Endothelial cell of umbilical vein (primary cell): Measurements from ENCODE around the gene DGLUCY. TPM values are rescaled to one million over a fixed set of nuclear protein-coding genes. Genes with fewer than 3 reads are reported as not detected.

Experiments used
- BruUV-seq: library from RNA; stranded (reverse); fragments of 400-500 nt; replicated peaks from 2 replicates; lab custom pipeline; 2021; lab: Mats Ljungman, UMichigan
- CTCF ChIA-PET: fragments of 300-600, 350-600 bp; sonication (Branson Sonifier 250); formaldehyde crosslinking; loops from one replicate; lab custom pipeline; 2021; ENCODE audit warnings: antibody characterized with exemption, inconsistent platforms; lab: Charles Lee
- POLR2A ChIA-PET: fragments of 300-600, 350-600 bp; sonication (Branson Sonifier 250); formaldehyde crosslinking; loops from one replicate; lab custom pipeline; 2021; ENCODE audit warnings: antibody characterized with exemption, inconsistent platforms; lab: Charles Lee
- DNase-seq: peaks from one replicate; pipeline ENCODE4 v3.0.0-alpha.2; 2011; ENCODE audit warnings: low read depth, low spot score
- FAIRE-seq: peaks from 2 replicates; lab custom pipeline; 2011; peaks lifted over from hg19 to GRCh38; lab: Jason Lieb, UNC
- H2AFZ ChIP-seq: 2 replicates; pipeline ENCODE4 v1.6.0; 2012; ENCODE audit warnings: low read depth, low read length, control low read depth, inconsistent platforms
- H3K27ac ChIP-seq: 2 replicates; pipeline ENCODE4 v1.5.1; 2011; ENCODE audit warnings: low read depth, mild to moderate bottlenecking, control low read depth, low read length, moderate library complexity; ENCODE audit not compliant: insufficient read depth
- H3K27me3 ChIP-seq, 2 experiments: 2 replicates each; pipeline versions ENCODE4 v1.6.0 to v1.6.1; 2011; ENCODE audit warnings: low read length in 2 of 2, mixed read lengths in 1 of 2; ENCODE audit not compliant: control insufficient read depth in 2 of 2, insufficient read depth in 2 of 2
- H3K36me3 ChIP-seq, 2 experiments: 2 replicates in 1 of 2; 3 replicates in 1 of 2; pipeline ENCODE4 v1.5.1; 2011; ENCODE audit warnings: low read length in 2 of 2, mild to moderate bottlenecking in 1 of 2, moderate library complexity in 1 of 2; ENCODE audit not compliant: control insufficient read depth in 2 of 2, insufficient read depth in 2 of 2; ENCODE audit errors: extremely low read depth in 1 of 2
- H3K4me1 ChIP-seq: 3 replicates; pipeline ENCODE4 v1.5.1; 2011; ENCODE audit warnings: mild to moderate bottlenecking, low read length; ENCODE audit not compliant: control insufficient read depth, insufficient read depth; ENCODE audit errors: extremely low read depth
- H3K4me2 ChIP-seq: 2 replicates; pipeline ENCODE4 v1.6.1; 2011; ENCODE audit warnings: low read length, control low read depth, mixed read lengths; ENCODE audit not compliant: insufficient read depth
- H3K4me3 ChIP-seq, 3 experiments: fragments of 200-600 bp in 1 of 3; sonication (generic), shearing (Covaris generic) in 1 of 3; replicated peaks in 1 of 3; 2 replicates each; pipeline ENCODE4 v1.5.1; 2011 to 2016; ENCODE audit warnings: control low read depth in 3 of 3, low read length in 3 of 3, mild to moderate bottlenecking in 2 of 3, inconsistent platforms in 1 of 3, low read depth in 1 of 3, moderate library complexity in 1 of 3; ENCODE audit not compliant: insufficient read depth in 1 of 3
- H3K79me2 ChIP-seq: 2 replicates; pipeline ENCODE4 v1.6.0; 2012; ENCODE audit warnings: low read length, inconsistent platforms; ENCODE audit not compliant: control insufficient read depth, insufficient read depth
- H3K9ac ChIP-seq: replicated peaks from 2 replicates; pipeline ENCODE3; 2011; ENCODE audit warnings: low read length, control low read depth; ENCODE audit not compliant: insufficient read depth; ENCODE audit errors: extremely low read depth
- H3K9me1 ChIP-seq: replicated peaks from 3 replicates; pipeline ENCODE4 v1.6.0; 2011; ENCODE audit warnings: mild to moderate bottlenecking, low read length; ENCODE audit not compliant: control insufficient read depth, insufficient read depth; ENCODE audit errors: extremely low read depth
- H3K9me3 ChIP-seq: replicated peaks from 2 replicates; pipeline ENCODE4 v1.5.1; 2012; ENCODE audit warnings: low read length, inconsistent platforms; ENCODE audit not compliant: control insufficient read depth, insufficient read depth
- H4K20me1 ChIP-seq: replicated peaks from 2 replicates; pipeline ENCODE3; 2011; ENCODE audit warnings: mild to moderate bottlenecking, low read length; ENCODE audit not compliant: control insufficient read depth, insufficient read depth; ENCODE audit errors: extremely low read depth
- EZH2 ChIP-seq: IDR thresholded peaks from 2 replicates; pipeline ENCODE4 v1.6.1; 2012; ENCODE audit warnings: borderline replicate concordance, low read depth, mild to moderate bottlenecking, moderate library complexity, low read length, inconsistent platforms; ENCODE audit not compliant: severe bottlenecking
- FOS ChIP-seq: IDR thresholded peaks from 2 replicates; pipeline ENCODE4 v1.6.1; 2011; ENCODE audit warnings: mild to moderate bottlenecking, low read length, moderate library complexity, borderline replicate concordance; ENCODE audit not compliant: insufficient read depth
- GATA2 ChIP-seq: IDR thresholded peaks from 2 replicates; pipeline ENCODE4 v1.7.0; 2011; ENCODE audit warnings: low read depth, mild to moderate bottlenecking, moderate library complexity, mixed read lengths, low read length; ENCODE audit not compliant: insufficient read length, insufficient read depth
- JUN ChIP-seq: IDR thresholded peaks from 2 replicates; pipeline ENCODE4 v1.6.1; 2011; ENCODE audit warnings: borderline replicate concordance, low read depth; ENCODE audit not compliant: insufficient read length, insufficient read depth
- MAX ChIP-seq: IDR thresholded peaks from 2 replicates; pipeline ENCODE4 v1.6.1; 2011; ENCODE audit not compliant: insufficient read depth, insufficient read length
- MYC ChIP-seq: IDR thresholded peaks from one replicate; pipeline ENCODE4 v1.6.1; 2011; ENCODE audit warnings: mild to moderate bottlenecking, low read depth, low read length
- POLR2A ChIP-seq: IDR thresholded peaks from 2 replicates; pipeline ENCODE4 v1.6.1; 2012; ENCODE audit warnings: low read depth, mild to moderate bottlenecking, control low read depth, low read length
- POLR2AphosphoS5 ChIP-seq: IDR thresholded peaks from 2 replicates; pipeline ENCODE4 v1.6.1; 2012; ENCODE audit warnings: low read depth, mild to moderate bottlenecking, control low read depth, low read length, moderate library complexity; ENCODE audit not compliant: insufficient read depth
- dilution Hi-C: fragments of 300-500 bp; cut with MboI; formaldehyde crosslinking; loops from one replicate; pipeline ENCODE4 v1.15.0; 2019; ENCODE audit warnings: low sequenced_read_pairs; ENCODE audit not compliant: extremely low pct_ligation_motif_present
- intact Hi-C: fragments of 100-400 bp; cut with micrococcal nuclease; formaldehyde crosslinking; loops from one replicate; pipeline ENCODE4 v1.10.0; 2022
- polyA plus RNA-seq, 4 experiments: library from polyadenylated mRNA; depleted of rRNA in 3 of 4; stranded (reverse) in 3 of 4; unstranded in 1 of 4; fragments of >200 nt; gene quantifications; 2 replicates each; pipeline versions ENCODE4 v1.2.1 to v1.2.3, GENCODE V29; 2011 to 2012; ENCODE audit warnings: missing spikeins in 1 of 4
- total RNA-seq: library from RNA; stranded (reverse); gene quantifications from 2 replicates; pipeline ENCODE4 v1.2.3, GENCODE V29; 2021
- TF ChIP-seq, protein P1 (sequence below), 2 donors: IDR thresholded peaks; 1 replicate in 1 of 2; 2 replicates in 1 of 2; pipeline ENCODE4 v1.5.1; 2011; ENCODE audit warnings: low read length in 2 of 2, mild to moderate bottlenecking in 2 of 2, moderate library complexity in 2 of 2, control low read depth in 1 of 2, inconsistent platforms in 1 of 2, low read depth in 1 of 2; ENCODE audit not compliant: insufficient read depth in 1 of 2; ENCODE audit errors: extremely low read depth in 1 of 2

Gene DGLUCY
- total and polyA plus RNA-seq, 2 donors (not counting 3 experiments of a cell fraction or from before 2014, with no cell fraction given) = 40.9 to 65.6 TPM

DNA sequence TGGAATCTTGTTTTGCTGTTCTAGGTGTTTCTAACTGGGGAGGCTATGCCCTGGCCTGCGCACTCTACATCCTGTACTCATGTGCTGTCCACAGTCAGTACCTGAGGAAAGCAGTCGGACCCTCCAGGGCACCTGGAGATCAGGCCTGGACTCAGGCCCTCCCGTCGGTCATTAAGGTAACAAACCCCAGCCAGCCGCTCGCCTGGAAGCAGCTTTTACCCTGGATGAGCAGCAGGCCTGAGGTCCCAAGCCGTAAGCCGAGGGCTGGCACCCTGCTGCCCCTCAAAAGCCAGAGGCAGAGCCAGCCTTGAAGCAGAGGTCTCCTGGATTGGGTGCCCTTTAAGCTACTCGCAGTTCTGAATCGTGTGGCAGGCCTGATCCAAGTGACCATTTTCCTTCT, 101.5 kb downstream of the DGLUCY start:
- DNase-seq (no peak), FAIRE-seq (no peak)
- POLR2A ChIA-PET = no interaction called here
- H3K4me3 ChIP-seq = no peak overlapping the region
- H2AFZ ChIP-seq = no peak overlapping the region
- dilution Hi-C loops (no loop called here), intact Hi-C loops (no loop called here)
- CTCF ChIA-PET = no interaction called here
- no peak overlapping the region for H3K27ac ChIP-seq
- peaks cover 3% of the 10 kb centered on the region for H3K4me1 ChIP-seq
- H3K36me3 ChIP-seq = peaks cover 0 to 14% of the 10 kb centered on the region in 2 experiments
- no peak for TF ChIP-seq MAX
- BruUV-seq = no TSS peak
- no peak overlapping the region for H3K9ac ChIP-seq
- H3K79me2 ChIP-seq = no peaks in the 10 kb centered on the region
- no peaks in the 10 kb centered on the region for H3K27me3 ChIP-seq
- H3K9me1 ChIP-seq = no peaks in the 10 kb centered on the region
- no peaks in the 10 kb centered on the region for H4K20me1 ChIP-seq
- H3K4me2 ChIP-seq = no peak overlapping the region
- no peaks in the 10 kb centered on the region for H3K9me3 ChIP-seq

DNA sequence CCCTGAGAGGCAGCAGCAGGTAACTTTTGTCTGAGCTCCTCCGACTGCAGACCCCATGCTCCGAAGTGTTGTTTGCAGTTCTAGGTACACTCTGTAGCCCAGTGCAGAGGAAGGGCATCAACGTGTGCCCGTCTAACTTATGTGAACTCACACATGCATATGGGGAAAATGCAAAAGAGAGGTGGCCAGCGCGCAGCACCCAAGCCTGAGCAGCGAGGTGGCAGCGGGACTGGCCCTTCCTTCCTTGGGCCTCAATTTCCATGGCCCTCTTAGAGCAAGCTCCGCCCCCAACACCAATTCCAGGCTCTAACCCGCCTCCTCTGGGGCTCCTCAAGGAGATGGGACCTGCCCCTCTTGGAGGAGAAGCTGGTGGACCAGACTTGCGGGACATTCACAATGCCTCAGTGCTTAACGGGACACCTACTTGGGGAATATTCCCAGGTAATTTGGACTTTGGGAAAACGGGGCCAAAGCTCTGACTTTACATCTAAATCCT, 102.9 kb downstream of the DGLUCY start:
- Histone ChIP-seq H3K9me3 (no peaks in the 10 kb centered on the region), H3K36me3 (peaks cover 0 to 14% of the 10 kb centered on the region in 2 experiments), H3K27me3 (no peaks in the 10 kb centered on the region), H3K27ac (no peak overlapping the region), H3K4me2 (no peak overlapping the region), H3K9me1 (no peaks in the 10 kb centered on the region), H3K79me2 (no peaks in the 10 kb centered on the region), H3K4me3 (no peak overlapping the region), H2AFZ (no peak overlapping the region), H3K9ac (no peak overlapping the region), H4K20me1 (no peaks in the 10 kb centered on the region), H3K4me1 (peaks cover 10% of the 10 kb centered on the region)
- POLR2A ChIA-PET = interaction anchor here (0.6 kb wide), 1 partner anchor 23 kb away, joined by 3 read pairs; no protein-coding TSS in a partner anchor
- TF ChIP-seq POLR2AphosphoS5 (no peak), JUN (no peak), GATA2 (no peak), FOS (no peak), POLR2A (no peak), MYC (no peak), MAX (no peak), EZH2 (no peak)
- TF ChIP-seq, protein P1, sequence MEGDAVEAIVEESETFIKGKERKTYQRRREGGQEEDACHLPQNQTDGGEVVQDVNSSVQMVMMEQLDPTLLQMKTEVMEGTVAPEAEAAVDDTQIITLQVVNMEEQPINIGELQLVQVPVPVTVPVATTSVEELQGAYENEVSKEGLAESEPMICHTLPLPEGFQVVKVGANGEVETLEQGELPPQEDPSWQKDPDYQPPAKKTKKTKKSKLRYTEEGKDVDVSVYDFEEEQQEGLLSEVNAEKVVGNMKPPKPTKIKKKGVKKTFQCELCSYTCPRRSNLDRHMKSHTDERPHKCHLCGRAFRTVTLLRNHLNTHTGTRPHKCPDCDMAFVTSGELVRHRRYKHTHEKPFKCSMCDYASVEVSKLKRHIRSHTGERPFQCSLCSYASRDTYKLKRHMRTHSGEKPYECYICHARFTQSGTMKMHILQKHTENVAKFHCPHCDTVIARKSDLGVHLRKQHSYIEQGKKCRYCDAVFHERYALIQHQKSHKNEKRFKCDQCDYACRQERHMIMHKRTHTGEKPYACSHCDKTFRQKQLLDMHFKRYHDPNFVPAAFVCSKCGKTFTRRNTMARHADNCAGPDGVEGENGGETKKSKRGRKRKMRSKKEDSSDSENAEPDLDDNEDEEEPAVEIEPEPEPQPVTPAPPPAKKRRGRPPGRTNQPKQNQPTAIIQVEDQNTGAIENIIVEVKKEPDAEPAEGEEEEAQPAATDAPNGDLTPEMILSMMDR (IDR thresholded peaks at IDR 0.05; ENCODE audit: extremely low read depth in 1 of 2, insufficient read depth in 1 of 2, low read depth in 1 of 2, low read length in 2 of 2) = no peak
- dilution Hi-C loops = no loop called here
- DNase-seq (no peak), FAIRE-seq (no peak)
- BruUV-seq = no TSS peak
- intact Hi-C loops = no loop called here
- CTCF ChIA-PET = interaction anchor here (1.1 kb wide), 1 partner anchor 39 kb away, joined by 5 read pairs; no protein-coding TSS in a partner anchor
